ENCODE data around the gene PELI3.
"Not testable (repeated sequence)": the region's sequence is repeated elsewhere in the genome, so short reads cannot be mapped to it uniquely, and the experiment has no call there.

PELI3 gene

DNA sequence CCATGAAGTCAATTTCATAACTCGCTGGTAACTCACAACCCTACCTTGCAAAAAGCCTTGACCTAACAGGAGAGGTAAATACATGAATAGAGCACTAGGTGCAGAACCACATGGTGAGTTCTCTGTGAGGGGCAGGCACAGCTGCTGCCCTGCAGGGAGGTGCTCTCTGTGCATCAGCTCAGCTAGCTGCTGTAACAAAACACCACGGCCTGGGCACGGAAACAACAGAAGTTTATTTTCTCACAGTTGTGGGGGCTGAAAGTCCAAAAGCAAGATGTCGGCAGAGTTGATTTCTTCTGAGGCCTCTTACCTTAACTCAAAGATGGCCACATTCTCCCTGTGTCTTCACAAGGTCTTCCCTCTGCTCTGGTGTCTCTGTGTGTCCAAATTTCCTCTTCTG, 15.0 kb upstream of the PELI3 start:
- H3K4me2 ChIP-seq (ENCODE audit: low read length): no peak overlapping the region
- peaks cover 70% of the 10 kb centered on the region for H3K27me3 ChIP-seq (ENCODE audit: control insufficient read depth, insufficient read depth, low read length)
- H3K4me1 ChIP-seq (ENCODE audit: control insufficient read depth, insufficient read depth, low read length): no peaks in the 10 kb centered on the region
- H3K4me3 ChIP-seq (ENCODE audit: low read length): no peak overlapping the region
- no peaks in the 10 kb centered on the region for H3K36me3 ChIP-seq (ENCODE audit: insufficient read depth, low read length)
- no peaks in the 10 kb centered on the region for H3K9me3 ChIP-seq (replicated peaks; ENCODE audit: low read length)
- no peak overlapping the region for H3K9ac ChIP-seq (ENCODE audit: low read depth, low read length)

DNA sequence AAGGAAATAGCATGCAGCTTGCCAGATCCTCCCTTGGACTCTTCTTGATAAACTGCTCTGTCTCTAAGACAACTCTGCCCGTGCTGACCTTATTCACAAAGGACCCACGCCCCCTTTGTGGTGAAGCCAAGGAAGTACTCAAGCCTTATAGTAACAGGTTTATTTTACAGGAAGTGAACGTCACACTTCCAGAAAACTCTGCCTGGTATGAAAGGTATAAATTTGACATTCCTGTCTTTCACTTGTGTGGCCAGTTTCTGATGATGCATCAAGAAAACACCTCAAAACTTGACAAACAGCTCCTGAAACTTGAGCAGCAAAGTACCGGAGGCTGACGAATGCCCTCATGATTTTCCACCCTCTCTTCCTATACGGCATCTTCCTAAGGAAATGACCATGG, 12.5 kb upstream of the PELI3 start:
- H3K4me3 ChIP-seq (ENCODE audit: low read length): no peak overlapping the region
- no peak overlapping the region for H3K9ac ChIP-seq (ENCODE audit: low read depth, low read length)
- H3K4me2 ChIP-seq (ENCODE audit: low read length): no peak overlapping the region
- no peaks in the 10 kb centered on the region for H3K9me3 ChIP-seq (replicated peaks; ENCODE audit: low read length)
- H3K4me1 ChIP-seq (ENCODE audit: control insufficient read depth, insufficient read depth, low read length): no peaks in the 10 kb centered on the region
- peaks cover 53% of the 10 kb centered on the region for H3K27me3 ChIP-seq (ENCODE audit: control insufficient read depth, insufficient read depth, low read length)
- H3K36me3 ChIP-seq (ENCODE audit: insufficient read depth, low read length): no peaks in the 10 kb centered on the region

DNA sequence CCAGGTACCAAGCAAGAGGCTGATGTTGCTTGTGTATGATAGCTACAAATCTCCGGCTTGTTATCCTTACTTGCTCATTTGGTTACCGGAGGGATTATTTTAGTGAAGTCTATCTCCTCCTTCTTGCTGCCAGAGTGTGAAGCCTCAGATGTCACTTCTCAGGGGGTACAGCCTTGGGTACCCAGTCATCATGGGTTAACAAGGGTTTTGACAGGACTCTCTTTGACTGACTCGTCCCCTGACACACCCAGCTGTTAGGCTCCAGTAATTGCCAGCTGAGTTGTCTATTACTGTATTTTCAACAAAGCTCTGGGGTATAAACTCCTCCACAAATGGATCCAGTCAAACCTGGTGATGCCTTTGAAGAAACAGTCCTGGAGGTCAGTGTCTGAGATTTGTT, 11.9 kb upstream of the PELI3 start:
- Histone ChIP-seq H3K36me3 (ENCODE audit: insufficient read depth, low read length) (no peaks in the 10 kb centered on the region), H3K4me1 (ENCODE audit: control insufficient read depth, insufficient read depth, low read length) (no peaks in the 10 kb centered on the region), H3K9ac (ENCODE audit: low read depth, low read length) (no peak overlapping the region), H3K4me3 (ENCODE audit: low read length) (no peak overlapping the region), H3K9me3 (replicated peaks; ENCODE audit: low read length) (no peaks in the 10 kb centered on the region), H3K27me3 (ENCODE audit: control insufficient read depth, insufficient read depth, low read length) (peaks cover 53% of the 10 kb centered on the region), H3K4me2 (ENCODE audit: low read length) (no peak overlapping the region)

DNA sequence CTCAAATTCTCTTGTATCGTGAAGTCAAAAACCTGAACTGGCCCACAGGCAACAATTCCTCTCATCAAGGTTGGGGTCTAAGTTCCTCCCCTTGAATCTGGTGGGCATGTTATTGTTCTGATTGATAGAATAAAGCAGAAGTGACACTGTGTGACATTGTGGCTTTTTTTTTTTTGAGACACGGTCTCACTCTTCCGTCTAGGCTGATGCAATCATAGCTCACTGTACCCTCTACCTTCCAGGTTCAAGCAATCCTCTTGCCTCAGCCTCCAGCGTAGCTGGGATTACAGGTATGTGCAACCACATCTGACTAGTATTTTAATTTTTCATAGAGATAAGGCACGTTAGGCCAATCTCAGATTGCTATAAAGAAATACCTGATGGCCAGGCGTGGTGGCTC, 8.9 kb upstream of the PELI3 start:
- H3K27me3 ChIP-seq (ENCODE audit: control insufficient read depth, insufficient read depth, low read length): peaks cover 30% of the 10 kb centered on the region
- no peaks in the 10 kb centered on the region for H3K4me1 ChIP-seq (ENCODE audit: control insufficient read depth, insufficient read depth, low read length)
- no peak overlapping the region for H3K4me3 ChIP-seq (ENCODE audit: low read length)
- H3K9me3 ChIP-seq (replicated peaks; ENCODE audit: low read length): no peaks in the 10 kb centered on the region
- H3K4me2 ChIP-seq (ENCODE audit: low read length): no peak overlapping the region
- no peaks in the 10 kb centered on the region for H3K36me3 ChIP-seq (ENCODE audit: insufficient read depth, low read length)
- H3K9ac ChIP-seq (ENCODE audit: low read depth, low read length): no peak overlapping the region

DNA sequence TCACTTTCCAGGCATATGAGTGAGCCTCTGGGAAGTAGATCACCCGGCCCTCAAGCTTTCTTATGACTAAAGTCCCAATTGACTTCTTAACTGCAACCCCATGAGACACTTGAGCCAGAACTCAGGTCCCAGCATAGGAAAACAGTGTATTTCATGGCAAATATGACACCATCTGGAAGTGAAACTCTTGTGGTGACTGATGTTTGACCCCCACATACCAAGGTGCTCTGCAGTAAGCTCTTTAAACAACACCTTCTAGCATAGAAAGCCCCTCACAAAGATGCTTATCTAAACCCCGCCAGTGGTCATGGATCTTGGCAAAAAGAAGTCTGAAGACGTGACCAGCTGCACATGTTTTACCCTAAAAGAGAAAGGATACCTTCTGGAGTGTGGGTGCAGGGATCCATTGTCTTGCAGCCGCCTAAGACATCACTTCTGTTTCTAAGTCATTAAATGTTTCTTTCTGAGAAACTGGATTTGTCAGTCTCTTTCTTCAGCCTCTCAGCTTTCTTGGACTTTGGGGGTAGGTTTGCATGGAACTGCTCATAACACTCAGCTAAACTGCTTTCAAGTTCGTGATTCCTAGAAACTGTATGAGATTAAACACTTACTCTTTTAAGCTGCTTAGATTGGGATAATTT, 7.4 kb upstream of the PELI3 start:
- H3K27me3 ChIP-seq (ENCODE audit: control insufficient read depth, insufficient read depth, low read length): peaks cover 28% of the 10 kb centered on the region
- no peak overlapping the region for H3K4me3 ChIP-seq (ENCODE audit: low read length)
- H3K9ac ChIP-seq (ENCODE audit: low read depth, low read length): no peak overlapping the region
- no peaks in the 10 kb centered on the region for H3K4me1 ChIP-seq (ENCODE audit: control insufficient read depth, insufficient read depth, low read length)
- no peaks in the 10 kb centered on the region for H3K36me3 ChIP-seq (ENCODE audit: insufficient read depth, low read length)
- H3K9me3 ChIP-seq (replicated peaks; ENCODE audit: low read length): no peaks in the 10 kb centered on the region
- H3K4me2 ChIP-seq (ENCODE audit: low read length): no peak overlapping the region

DNA sequence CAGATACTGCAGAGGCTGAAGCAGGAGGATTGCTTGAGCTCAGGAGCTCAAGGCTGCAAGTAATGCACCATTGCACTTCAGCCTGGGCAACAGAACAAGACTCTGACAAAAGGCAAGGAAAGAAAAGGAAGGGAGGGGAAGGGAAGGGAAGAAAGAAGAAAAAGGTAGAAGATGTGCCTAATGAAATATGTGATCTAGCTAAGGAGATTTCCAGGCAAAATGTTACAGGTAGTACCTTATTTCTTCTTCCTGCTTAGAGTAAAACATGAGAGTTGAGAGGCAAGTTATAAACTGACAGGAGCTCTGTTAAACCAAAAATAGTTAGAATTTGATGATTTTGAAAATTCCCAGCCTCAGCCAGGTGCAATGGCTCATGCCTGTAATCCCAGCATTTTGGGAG, 4.7 kb upstream of the PELI3 start:
- Histone ChIP-seq H3K4me3 (ENCODE audit: low read length) (no peak overlapping the region), H3K9me3 (replicated peaks; ENCODE audit: low read length) (no peaks in the 10 kb centered on the region), H3K4me1 (ENCODE audit: control insufficient read depth, insufficient read depth, low read length) (no peaks in the 10 kb centered on the region), H3K36me3 (ENCODE audit: insufficient read depth, low read length) (no peaks in the 10 kb centered on the region), H3K27me3 (ENCODE audit: control insufficient read depth, insufficient read depth, low read length) (peaks cover 18% of the 10 kb centered on the region), H3K4me2 (ENCODE audit: low read length) (no peak overlapping the region), H3K9ac (ENCODE audit: low read depth, low read length) (no peak overlapping the region)

DNA sequence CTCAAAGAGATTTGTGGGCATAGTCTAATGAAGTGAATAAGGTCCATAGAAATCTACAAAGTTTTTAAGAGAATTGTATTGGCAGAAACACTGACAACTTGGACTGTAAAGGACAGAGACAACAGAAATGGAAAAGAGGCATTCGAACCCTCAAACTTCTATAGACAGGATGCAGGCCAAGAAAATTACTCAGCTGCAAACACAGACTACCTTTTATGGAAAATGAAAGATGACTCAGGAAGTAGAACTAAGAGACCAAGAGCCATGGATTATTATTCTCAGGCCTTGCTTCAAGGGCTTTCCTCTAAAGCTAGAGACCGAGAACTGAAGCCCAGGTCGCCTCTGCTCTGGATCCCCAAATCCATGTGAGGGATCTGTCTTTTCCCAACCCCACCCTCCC, 3.8 kb upstream of the PELI3 start:
- Histone ChIP-seq H3K36me3 (ENCODE audit: insufficient read depth, low read length) (no peaks in the 10 kb centered on the region), H3K4me3 (ENCODE audit: low read length) (no peak overlapping the region), H3K9ac (ENCODE audit: low read depth, low read length) (no peak overlapping the region), H3K4me2 (ENCODE audit: low read length) (no peak overlapping the region), H3K9me3 (replicated peaks; ENCODE audit: low read length) (no peaks in the 10 kb centered on the region), H3K27me3 (ENCODE audit: control insufficient read depth, insufficient read depth, low read length) (peaks cover 14% of the 10 kb centered on the region), H3K4me1 (ENCODE audit: control insufficient read depth, insufficient read depth, low read length) (peaks cover 6% of the 10 kb centered on the region)

DNA sequence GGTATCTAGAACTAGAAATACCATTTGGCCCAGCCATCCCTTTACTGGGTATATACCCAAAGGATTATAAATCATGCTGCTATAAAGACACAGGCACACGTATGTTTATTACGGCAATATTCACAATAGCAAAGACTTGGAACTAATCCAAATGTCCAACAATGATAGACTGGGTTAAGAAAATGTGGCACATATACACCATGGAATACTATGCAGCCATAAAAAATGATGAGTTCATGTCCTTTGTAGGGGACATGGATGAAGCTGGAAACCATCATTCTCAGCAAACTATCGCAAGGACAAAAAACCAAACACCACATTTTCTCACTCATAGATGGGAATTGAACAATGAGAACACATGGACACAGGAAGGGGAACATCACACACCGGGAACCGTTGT, 2.6 kb upstream of the PELI3 start:
- H3K27me3 ChIP-seq (ENCODE audit: control insufficient read depth, insufficient read depth, low read length): peaks cover 13% of the 10 kb centered on the region
- H3K4me1 ChIP-seq (ENCODE audit: control insufficient read depth, insufficient read depth, low read length); H3K9ac ChIP-seq (ENCODE audit: low read depth, low read length); H3K9me3 ChIP-seq (replicated peaks; ENCODE audit: low read length); H3K36me3 ChIP-seq (ENCODE audit: insufficient read depth, low read length); H3K4me3 ChIP-seq (ENCODE audit: low read length); H3K4me2 ChIP-seq (ENCODE audit: low read length): not testable (repeated sequence)

DNA sequence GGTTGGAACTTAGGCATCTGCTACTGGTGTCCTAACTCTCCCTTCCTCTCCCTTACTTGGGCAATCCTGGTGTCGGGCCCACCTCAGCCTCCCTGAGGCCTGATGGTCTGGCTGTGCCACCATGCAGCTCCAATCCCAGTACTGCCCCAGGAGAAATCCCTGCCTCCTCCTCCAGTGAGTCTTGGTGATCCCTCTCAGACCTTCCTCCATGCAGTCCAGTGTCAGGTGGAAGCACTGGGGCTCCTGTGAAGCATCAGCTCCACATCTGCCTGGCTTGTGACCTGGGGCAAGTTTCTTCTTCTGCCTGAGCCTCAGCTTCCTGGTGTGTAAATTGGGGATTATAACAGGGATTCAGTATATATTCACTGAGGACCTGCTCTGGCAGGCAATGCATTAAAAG, 1.8 kb upstream of the PELI3 start:
- Histone ChIP-seq H3K4me3 (ENCODE audit: low read length) (no peak overlapping the region), H3K27me3 (ENCODE audit: control insufficient read depth, insufficient read depth, low read length) (peaks cover 7% of the 10 kb centered on the region), H3K9ac (ENCODE audit: low read depth, low read length) (no peak overlapping the region), H3K36me3 (ENCODE audit: insufficient read depth, low read length) (no peaks in the 10 kb centered on the region), H3K4me2 (ENCODE audit: low read length) (no peak overlapping the region), H3K9me3 (replicated peaks; ENCODE audit: low read length) (no peaks in the 10 kb centered on the region), H3K4me1 (ENCODE audit: control insufficient read depth, insufficient read depth, low read length) (peaks cover 6% of the 10 kb centered on the region)

DNA sequence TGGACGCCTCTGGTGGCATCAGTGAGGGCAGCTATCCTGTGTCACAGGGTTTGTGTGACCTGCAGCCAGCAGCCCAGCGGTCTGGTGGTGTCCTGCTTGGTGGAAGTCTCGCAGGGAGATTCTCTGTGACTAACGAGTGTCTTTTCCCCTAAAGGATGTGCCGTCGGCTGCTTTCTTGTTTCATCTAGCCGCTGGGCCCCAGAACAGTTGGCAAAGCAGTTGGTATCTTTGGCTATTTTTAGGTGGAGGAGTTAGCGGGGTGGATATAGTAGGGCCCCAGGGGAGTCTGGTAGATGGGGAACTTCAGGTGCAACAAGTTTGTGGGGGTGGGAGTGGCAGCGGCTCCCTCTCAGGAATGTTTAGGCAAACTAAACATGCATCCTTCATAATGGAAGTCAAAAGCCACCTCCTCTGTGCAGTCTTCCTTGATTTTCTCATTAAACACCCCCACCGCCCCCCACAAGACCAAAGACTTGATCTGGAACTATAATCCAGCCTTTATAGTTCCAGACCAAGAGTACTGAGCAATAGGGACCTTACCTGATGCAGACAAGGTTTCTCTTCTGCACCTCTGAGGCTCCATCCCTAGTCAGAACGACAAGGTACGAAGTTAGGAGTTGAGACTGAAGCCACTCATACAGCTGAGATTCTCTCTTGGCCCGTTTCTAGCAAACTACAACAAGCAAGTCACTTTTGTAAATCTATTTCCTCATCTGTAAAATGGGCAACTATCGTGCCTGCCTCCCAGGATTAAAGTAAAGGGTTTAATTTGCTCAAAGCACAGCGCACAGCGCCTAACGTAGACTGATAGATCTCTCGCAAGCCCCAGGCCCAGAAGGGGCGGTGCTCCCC, 1.1 kb upstream of the PELI3 start:
- H3K4me2 ChIP-seq (ENCODE audit: low read length): peak overlapping the region; percentile 92
- peaks cover 7% of the 10 kb centered on the region for H3K27me3 ChIP-seq (ENCODE audit: control insufficient read depth, insufficient read depth, low read length)
- no peaks in the 10 kb centered on the region for H3K36me3 ChIP-seq (ENCODE audit: insufficient read depth, low read length)
- H3K9me3 ChIP-seq (replicated peaks; ENCODE audit: low read length): no peaks in the 10 kb centered on the region
- H3K4me3 ChIP-seq (ENCODE audit: low read length): no peak overlapping the region
- H3K9ac ChIP-seq (ENCODE audit: low read depth, low read length): no peak overlapping the region
- H3K4me1 ChIP-seq (ENCODE audit: control insufficient read depth, insufficient read depth, low read length): peaks cover 6% of the 10 kb centered on the region

DNA sequence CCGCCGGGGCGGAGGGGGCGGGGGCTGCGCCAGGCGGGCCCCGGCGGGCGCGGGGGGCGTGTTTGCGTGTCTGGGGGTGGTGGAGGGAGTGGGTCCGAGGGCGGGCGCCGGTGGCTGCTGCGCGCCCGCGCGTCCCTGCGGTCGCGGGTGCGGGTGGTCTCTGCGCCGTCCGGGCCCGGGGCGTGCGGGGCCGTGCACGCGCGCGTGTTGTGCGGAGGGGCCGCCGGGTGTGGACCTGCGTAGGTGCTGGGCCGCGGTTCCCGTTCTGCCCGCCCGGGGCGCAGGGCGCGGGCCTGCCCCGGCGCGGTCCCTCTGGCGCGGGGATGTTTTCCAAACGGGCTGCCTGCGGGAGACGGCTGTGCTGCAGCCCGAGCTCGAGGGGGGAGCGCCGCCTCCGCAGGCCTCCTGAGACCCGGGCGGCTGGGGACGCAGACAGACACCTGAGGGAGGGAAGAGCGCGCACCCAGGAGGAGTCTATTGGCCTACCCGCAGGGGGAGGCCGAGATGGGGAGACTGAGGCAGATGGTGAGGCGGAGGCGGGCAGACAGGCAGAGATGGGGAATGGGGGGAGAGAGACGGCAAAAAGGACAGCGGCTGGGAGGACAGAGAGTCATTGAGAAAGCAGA, 442 bp downstream of the PELI3 start:
- H3K9ac ChIP-seq (ENCODE audit: low read depth, low read length): peak overlapping the region; percentile 67
- H3K36me3 ChIP-seq (ENCODE audit: insufficient read depth, low read length): no peaks in the 10 kb centered on the region
- peaks cover 7% of the 10 kb centered on the region for H3K27me3 ChIP-seq (ENCODE audit: control insufficient read depth, insufficient read depth, low read length)
- H3K4me2 ChIP-seq (ENCODE audit: low read length): peak overlapping the region; percentile 92
- H3K4me1 ChIP-seq (ENCODE audit: control insufficient read depth, insufficient read depth, low read length): peaks cover 6% of the 10 kb centered on the region
- H3K4me3 ChIP-seq (ENCODE audit: low read length): peak overlapping the region; percentile 77
- no peaks in the 10 kb centered on the region for H3K9me3 ChIP-seq (replicated peaks; ENCODE audit: low read length)

Measured in skeletal muscle satellite cell (primary cell).